GM18870 (cell line): ENCODE measurements around the gene STAT6.

Experiments
- ATAC-seq: cut with Tn5 transposase; IDR thresholded peaks from one replicate; pipeline ENCODE4 v1.9.1; 2021; ENCODE audit warnings: moderate library complexity; ENCODE audit not compliant: unreplicated experiment

The STAT6 gene

DNA sequence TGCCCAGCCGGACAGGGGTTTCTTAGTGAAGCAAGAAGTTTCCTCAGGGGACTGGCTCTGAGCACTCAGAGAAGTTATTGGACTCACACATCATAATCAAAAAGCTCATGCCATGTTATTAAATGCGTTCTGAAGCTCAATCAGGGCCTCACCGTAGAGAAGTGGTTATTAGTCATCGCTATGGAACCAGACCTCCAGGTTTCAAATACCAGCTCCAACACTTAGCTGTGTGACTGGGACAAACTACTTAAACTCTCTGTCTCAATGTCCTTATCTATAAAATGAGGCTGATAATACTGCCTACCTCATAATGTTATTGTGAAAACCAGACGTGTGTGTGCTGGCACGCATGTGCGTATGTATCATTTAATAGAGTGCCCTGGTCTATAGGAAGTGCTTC is 7.3 kb downstream of the STAT6 start:
- no peak for ATAC-seq

DNA sequence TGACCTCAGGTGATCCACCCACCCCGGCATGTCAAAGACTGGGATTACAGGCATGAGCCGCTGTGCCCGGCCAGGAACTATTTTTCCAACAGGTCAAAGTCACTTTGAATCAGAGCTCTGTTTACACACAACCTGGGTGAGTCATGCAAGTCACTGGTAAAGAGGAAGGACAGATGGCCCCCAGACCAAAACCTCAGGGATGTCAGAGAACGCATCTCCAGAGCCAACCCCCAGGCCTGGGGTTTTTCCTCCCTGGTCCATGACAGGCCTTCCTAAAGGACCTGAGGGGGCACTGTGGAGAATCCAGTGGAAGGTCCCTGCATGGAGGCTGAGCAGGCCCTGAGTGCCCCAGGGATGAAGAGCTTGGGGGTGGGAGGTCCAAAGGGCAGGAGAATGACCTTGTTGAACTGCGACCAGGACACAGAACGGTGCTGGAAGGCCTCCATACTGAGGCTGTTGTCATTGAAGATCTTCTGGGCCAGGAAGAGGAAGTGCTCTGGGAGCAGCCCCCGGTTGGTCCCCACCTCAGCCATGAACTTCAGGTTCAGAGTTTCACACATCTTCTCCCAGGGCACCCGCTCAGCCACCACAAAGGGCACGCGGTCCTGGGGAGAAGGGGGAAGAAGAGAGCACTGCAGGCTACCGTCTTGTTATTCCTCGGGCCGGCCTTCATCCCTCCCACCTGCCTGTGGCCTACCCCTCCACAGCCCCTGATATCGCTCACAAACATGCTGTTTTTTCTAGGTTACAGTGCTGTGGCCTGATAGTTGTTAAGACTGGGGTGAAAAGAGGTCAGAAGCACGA is 9.1 kb downstream of the STAT6 start:
- ATAC-seq, result no peak

DNA sequence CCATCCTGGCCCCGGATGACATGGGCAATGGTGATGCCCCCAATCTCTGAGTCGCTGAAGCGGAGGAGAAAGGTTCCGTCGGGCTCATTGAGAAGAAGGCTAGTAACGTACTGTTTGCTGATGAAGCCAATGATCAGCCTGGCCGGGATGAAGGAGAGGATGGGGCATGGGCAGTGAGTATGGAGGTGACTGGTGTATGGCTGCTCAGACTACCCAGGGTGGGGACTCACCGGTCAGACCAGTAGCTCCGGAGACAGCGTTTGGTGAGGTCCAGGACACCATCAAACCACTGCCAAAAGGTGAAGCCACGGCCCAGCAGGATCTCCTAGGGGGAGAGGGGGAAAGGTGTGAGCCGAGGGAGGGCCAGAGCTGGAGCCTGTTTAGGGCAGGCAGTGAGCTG is 11.4 kb downstream of the STAT6 start:
- no peak for ATAC-seq

DNA sequence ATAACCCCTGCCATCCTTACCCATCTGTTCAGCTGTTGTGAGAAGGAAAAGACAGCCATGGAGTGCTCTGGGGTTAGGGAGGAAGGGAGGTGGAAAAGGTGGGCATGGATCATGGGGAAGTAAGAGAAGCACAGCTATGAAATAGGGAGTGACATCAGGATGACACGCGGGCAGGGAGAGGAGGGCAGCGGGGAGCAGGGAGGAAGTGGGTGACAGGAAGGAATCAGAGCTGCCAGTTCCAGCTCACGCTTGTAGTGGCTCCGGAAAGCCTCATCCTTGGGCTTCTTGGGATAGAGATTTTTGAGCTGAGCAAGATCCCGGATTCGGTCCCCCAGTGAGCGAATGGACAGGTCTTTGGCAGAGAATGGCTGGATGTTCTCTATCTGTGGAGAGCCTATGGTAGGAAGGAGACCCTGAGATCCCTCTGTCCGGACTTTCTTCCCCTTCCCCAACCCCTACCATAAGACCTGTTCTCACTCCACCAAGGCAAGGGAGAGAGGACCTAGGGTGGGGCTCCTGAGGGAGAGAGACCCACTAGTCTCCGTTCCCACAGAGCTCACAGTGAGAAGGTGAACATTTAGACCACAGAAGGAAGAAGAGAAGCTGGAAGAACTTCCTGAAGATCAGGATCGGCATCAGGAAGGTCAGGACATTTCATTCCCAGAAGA is 12.0 kb downstream of the STAT6 start:
- ATAC-seq, result no peak

DNA sequence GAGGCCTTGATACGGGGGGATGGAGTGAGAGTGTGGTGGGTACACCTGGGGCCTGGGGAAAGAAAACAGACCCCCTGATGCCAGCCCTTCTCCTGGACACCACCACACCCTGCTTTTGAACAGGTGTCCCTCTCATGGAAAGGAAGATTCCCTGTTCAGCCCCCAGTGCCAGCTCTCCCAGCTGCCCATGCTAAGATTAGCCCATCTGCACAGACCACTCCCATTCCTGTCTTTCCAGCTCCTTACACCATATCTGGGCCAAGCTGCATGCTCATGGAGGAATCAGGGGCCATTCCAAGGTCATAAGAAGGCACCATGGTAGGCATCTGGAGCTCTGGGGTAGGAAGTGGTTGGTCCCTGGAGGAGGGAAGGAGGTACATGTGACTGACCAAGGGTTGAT is 12.6 kb downstream of the STAT6 start:
- no peak for ATAC-seq

DNA sequence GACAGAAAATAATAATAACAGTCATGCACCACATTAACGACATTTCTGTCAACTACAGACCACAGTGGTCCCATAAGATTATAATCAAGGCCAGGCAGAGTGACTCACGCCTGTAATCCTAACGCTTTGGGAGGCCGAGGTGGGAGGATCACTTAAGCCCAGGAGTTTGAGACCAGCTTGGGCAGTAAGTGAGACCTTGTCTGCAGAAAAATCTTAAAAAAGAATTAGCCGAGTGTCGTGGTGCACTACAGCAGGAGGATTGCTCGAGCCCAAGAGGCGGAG is 13.7 kb downstream of the STAT6 start:
- no peak for ATAC-seq

DNA sequence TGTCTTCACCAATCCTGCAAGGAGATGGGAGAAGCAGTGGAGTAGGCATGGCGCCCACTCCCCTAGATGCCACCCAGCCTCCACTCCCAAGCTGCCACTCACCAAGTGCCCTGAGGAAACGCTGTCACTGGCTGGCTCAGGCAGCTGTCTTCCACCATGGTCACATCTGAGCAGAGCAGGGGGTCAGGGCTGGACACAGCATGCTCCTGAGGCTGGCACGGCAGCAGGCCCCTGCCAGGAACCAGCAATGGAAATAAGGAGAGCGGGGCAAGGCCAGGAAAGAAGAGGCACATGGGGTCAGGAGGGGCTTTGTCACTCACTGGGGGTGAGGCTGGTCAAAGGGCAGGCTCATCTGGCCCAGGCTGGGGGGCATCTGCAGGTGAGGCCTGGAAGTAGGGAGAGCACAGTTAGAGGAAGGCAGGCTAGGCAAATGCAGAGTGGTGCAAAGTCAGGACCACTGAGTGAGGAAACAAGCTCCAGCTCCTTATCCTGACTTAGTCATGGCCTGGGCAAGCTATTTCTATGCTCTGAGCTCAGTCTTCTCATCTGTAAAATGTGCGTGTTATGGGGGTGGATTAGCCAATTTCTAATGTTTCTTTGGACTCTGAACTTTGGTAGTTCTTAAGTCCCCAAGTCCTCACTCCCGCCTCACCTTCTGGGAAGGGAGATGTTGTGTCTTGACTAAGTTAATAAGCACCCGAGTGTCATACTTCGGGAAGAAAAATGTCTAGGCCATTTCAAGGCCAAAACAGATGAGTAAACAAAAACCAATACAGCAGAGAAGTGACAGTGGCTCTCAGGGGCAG is 14.2 kb downstream of the STAT6 start:
- ATAC-seq, result no peak

DNA sequence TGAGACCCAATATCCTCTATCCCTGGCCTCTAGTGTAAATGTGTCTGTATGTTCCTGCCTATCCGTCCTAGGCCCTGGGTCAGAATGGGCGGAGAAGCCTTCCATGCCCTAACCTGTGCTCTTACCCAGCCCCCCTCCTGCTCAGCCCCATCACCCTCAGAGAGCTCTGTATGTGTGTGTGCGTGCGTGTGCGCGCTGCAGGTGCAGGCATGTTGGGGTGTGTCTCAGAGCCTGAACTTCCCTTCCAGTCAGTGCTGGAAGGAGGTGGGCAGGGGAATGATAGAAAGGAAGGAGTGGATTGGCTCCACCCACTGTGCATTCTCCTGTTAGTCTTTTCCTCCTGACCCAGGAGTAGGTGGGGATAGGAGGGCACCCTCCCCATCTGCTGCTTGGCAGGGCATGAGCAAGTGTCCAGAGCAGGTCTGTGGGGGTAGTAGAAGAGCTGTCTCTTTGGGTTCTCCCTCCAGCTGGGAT is 15.0 kb downstream of the STAT6 start:
- no peak for ATAC-seq

DNA sequence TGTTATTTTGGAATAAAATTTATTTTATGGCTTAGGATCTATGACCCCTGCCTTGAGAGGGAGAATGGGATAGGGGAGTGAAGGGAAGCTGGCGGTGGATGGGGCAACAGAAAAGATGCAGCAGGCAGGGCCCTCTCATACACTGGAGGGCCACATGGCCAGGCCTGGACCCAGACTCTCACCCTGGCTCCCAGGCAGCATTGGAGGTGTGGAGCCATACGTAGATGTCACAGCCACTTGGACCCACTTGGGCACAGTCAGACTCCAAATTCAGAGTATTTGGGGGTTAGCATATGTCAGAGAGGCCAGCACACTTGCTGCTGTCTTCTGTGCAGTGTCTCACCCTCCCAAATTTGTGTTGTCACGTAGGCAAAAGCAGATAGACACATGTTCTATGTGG is 15.7 kb downstream of the STAT6 start:
- ATAC-seq, result no peak

DNA sequence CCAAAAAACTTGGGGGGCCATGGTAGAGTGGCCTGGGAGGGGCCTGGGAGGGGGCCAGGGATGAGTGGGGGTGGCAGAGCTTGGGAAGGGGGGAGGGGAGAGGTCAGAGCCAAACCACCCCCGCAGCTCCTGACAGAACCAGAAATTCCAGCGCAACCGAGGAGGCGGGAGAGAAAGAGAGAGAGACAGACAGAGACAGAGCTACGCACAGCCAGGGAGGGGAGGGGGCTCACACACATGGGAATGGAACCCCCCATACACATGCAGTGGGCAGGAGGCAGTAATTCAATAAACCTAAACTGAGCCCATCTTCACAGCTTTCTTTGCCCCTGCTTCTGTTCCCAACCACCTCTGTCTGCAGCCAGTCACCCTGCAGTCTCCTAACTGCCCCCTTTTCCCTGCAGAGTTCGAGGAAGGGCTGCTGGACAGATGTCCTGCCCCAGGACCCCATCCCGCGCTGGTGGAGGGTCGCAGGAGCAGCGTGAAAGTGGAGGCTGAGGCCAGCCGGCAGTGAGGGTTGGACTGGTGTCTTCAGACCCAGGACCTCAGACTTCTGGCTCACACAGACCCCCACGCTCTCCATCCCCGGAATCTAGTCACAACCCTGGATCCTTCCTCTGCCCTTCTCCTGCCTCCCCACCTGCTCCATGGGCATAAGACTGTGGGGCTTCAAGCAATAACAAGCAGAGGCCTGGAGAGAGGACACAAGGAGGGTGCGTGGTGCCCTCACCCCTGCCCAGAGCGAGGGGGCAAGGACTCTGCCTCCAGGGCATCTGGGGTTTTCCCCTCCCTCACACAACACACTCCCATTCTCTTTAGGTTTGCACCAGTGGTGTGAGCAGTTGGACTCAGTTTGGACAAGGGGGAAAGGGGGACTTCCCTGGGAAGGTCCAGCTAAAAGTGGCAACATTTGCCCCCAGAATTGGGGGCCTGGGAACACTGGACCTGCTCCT is 16.7 kb downstream of the STAT6 start:
- ATAC-seq, result no peak

DNA sequence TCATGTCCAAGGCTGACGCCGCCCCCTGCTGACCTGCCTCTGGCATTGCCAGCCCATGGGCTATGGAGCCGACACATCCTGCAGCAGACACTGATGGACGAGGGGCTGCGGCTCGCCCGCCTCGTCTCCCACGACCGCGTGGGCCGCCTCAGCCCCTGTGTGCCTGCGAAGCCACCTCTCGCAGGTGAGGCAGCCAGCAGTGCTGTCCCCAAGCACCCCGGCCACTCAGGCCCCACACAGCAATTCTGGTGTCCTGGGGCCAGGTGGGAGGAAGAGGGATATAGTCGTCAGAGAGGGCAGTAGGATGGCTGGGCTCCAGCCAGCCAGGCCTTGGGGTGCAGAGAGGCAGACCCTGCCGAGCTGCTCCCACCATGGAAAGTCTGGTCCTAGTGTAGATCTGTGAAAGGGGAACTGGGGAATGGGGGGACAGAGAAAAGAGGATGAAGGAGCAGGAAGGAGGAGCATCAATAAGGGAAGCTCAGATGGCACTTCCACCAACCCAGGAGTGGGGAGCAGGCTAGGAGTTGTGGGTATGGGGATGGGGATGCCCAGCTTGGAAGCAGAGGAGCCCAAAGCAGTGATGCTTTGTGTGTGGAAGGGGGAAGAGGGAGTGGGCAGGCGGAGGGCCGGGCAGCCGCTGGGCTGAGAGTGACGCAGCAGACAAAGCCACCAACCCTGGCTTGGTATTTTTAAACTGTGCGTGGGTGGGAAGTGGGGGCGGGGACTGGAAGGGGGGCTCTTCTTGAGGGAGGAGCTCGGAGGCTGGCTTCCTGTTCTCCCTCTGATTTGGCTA is 17.6 kb downstream of the STAT6 start:
- no peak for ATAC-seq

DNA sequence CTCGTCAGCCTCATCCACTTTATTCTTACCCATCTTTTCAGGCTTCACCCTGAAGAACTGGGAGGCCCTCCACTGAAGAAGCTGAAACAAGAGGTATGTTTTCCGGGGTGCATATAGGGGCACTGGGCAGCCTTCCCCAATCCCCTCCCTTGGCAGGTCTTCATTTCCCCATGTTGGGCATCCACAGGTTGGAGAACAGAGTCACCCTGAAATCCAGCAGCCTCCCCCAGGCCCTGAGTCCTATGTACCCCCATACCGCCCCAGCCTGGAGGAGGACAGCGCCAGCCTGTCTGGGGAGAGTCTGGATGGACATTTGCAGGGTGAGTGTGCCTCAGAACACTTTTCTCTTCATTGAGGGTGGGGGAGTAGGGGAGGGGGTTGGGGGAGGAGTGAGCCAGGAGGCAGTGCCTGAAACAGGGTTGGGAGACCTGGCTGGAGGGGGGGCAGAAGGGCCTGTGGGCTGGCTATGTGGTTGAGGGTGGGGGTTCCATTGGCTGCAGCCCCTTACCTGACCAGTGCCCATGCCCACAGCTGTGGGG is 18.2 kb downstream of the STAT6 start:
- ATAC-seq, result no peak

DNA sequence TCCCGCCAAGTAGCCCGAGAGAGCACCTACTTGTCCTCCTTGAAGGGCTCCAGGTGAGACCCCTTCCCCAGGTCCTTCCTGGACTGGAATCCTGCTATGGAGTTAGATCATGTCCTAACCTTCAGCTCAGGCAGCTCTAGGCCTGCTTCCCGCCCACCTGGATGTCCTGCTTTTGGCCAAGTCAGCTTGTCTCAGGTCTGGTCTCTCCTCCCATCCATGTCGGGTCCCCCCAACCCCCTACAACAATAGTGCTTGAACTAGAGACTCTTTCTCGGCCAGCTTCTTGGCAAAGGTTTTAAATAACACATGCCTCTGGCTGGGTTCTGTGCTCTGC is 18.7 kb downstream of the STAT6 start:
- ATAC-seq, result no peak

DNA sequence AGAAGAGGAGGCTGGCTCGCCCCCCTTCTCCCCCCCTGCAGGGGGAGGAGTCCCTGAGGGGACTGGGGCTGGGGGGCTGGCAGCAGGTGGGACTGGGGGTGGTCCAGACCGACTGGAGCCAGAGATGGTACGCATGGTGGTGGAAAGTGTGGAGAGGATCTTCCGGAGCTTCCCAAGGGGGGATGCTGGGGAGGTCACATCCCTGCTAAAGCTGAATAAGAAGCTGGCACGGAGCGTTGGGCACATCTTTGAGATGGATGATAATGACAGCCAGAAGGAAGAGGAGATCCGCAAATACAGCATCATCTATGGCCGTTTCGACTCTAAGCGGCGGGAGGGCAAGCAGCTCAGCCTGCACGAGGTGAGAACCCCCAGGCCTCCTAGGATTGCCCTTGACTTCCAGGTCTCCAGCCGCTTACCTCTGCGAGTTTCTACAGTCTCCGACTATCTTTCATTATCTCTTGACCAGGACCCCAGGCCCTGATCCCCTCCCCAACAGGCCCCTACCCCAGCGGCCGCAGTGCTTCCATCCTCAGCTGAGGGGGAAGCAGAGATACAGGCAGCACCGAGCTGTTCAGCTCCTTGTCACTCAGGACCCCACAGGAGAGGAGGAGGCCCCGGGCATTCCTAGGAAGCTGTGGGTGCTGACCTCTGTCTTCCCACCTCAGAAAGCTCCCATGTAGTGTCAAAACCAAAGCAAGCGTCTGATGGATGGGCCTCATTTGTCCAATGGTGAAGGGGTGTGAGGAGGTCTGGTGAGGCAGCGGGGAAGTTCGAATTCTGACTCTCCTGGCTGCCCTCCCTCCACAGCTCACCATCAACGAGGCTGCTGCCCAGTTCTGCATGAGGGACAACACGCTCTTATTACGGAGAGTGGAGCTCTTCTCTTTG is 19.3 kb downstream of the STAT6 start:
- no peak for ATAC-seq

DNA sequence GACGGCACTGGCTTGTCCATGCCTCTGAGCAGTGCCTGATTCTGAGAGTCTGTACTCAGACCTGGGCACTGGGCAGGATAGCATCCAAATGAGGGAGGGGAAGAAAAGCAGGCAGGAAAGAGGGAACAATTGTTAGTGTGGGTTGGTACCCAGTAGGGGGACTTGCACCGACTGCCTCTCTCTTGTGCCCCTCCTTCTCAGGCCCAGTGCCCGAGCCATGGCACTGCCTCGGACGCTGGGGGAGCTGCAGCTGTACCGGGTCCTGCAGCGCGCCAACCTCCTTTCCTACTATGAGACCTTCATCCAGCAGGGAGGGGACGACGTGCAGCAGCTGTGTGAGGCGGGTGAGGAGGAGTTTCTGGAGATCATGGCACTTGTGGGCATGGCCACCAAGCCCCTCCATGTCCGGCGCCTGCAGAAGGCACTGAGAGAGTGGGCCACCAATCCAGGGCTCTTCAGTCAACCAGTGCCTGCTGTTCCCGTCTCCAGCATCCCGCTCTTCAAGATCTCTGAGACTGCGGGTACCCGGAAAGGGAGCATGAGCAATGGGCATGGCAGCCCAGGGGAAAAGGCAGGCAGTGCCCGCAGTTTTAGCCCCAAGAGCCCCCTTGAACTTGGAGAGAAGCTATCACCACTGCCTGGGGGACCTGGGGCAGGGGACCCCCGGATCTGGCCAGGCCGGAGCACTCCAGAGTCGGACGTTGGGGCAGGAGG is 20.1 kb downstream of the STAT6 start:
- ATAC-seq, result no peak

DNA sequence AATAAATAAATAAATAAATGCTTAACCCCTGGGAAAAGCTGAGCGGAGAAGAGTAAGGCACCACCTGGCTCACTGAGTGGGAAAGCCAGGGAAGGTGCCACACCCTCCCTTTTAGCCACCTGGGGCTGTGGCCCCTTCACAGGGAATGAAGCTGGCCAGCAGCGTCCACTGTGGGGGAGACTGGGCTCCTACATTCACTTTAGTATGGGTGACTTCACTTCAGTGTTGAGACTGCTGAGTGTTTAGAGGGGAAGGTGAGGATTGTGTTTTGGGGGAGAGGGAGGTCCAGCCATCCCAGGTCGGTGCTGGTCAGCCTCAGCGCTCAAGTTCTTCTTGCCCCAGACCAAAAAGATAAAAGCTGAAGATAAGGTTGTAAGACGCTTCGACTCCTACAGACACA is 20.7 kb downstream of the STAT6 start:
- ATAC-seq, result no peak

DNA sequence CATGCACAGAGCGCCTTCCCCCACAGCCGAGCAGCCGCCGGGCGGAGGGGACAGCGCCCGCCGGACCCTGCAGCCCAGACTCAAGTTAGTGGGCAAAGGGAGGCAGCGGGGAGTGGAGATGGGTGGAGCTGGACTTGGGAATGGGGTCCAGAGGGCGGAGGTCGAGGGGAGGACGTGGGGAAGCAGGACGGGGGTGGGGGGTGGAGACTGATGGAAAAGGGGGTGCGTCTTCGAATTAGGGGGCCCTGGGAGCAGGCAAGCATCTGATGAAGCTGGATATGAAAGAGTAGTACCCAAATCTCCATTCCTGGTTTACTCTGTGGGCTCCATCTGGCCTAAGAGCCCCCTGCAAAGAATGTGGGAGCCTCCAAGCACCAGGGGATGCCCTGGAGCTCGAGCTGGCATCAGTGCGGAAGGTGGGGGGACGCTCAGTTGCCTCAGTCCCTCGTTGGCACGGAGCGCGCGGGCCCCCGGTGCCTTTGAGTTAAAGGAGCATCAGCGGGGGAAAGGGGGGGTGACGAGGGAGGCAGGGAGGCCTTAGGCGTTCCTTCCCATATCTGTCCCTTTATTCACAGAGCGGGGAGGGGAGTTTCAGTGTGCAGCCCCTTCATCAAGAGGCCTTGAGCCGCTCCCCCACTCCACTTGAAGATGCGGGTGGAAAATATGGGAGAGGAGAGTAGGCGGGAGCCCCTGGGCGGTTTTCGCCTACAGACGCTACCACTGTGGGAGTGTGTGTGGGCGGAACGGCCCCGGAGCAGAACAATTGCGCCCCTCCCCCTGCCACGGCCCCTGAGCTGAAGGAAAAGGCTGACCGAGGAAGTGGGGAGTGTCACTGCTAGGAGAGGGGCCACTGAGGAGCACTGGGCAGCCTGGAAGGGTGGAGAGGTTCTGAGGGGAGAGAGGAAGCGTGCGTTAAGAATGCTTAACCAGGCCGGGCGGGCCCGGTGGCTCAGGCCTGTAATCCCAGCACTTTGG is 21.6 kb downstream of the STAT6 start:
- ATAC-seq, result no peak
